NCI-H82 treated with DMSO at 0.1 percent for 48 hours (cell line): ENCODE data around the gene MCM3AP.
"Not testable (repeated sequence)": the region's sequence is repeated elsewhere in the genome, so short reads cannot be mapped to it uniquely, and the experiment has no call there.

Experiments
- DNase-seq: peaks from one replicate; lab custom pipeline; 2025; ENCODE audit not compliant: unreplicated experiment; lab: John Stamatoyannopoulos, UW

MCM3AP gene

DNA sequence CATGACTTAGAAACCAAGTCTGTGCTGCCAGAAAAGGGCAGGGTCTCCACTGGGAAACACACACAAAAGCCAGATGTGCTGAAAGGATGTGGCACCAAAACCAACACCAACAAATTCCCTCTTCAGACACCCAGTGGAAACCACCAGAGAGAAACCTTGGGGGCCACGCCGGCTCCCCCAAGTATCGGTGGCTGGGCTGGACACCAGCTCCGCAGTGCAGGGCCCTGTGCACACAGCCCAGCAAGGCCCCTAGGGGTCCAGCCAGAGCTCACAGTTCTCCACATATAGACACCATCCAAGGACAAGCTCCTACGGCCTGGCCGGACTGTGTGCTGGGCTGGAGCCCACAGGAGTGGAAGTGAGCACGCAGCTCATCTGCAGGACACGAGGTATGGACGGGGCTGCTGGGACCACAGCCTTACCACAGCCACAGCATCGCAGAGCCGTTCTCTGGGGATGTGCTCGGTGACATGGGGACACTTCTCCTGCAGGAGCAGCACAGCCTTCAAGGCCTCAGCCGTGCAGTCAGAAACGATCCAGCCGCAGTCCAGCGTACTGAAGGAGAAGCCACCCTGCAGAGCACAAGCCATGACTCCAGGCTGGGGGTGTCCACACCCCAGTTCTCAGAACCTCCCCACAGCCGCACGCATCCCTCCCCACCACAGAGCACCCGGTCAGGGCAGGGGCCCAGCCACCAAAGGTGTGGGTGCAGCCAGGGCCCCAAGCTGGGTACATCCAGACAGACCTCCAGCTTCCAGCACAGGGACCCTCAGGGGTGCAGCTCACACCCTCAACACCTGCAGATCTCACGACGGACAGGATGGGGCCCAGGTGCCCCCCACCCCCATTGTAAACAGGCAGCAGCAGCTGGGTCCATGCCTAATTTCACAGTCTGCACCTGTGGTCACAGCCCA is 78.1 kb downstream of the MCM3AP start:
- no peak for DNase-seq

DNA sequence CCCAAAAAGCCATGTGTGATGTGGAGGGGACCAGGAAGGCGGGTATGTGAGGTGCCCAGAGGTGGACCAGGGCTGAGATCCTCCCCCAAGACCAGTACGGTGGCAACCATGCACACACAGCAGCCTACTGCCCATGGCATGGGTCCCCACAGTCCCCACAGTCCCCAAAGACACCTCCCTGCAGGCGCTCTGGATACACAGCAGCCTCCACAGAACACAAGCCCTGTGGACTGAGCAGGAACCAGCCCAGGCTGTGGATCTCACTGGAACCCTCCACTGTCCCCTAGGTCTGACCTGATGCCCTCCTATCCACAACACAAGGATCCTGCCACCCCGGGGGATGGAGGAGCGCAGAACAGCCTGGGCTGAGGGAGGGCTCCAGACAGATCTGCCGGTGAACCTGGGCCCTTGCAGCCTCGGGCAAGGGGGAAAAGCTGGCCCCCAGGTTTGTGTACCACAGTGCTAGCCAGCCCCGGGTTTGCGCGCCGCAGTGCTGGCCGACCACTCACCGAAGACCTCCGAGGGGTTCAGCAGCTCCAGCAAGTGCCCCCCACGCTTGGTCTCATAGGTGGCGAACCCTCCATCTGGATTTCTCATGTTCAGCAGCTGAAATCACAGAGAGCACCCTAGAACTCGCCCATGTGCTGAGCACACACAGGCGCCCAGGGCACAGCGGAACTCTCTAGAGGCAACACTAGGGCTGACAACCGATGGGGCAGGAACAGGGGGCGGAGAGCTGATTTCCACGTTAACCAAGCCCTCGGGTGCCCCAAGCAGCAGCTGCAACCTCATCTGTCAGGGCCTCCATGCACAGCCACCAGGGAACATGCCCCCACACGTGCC is 79.0 kb downstream of the MCM3AP start:
- DNase-seq, result no peak

DNA sequence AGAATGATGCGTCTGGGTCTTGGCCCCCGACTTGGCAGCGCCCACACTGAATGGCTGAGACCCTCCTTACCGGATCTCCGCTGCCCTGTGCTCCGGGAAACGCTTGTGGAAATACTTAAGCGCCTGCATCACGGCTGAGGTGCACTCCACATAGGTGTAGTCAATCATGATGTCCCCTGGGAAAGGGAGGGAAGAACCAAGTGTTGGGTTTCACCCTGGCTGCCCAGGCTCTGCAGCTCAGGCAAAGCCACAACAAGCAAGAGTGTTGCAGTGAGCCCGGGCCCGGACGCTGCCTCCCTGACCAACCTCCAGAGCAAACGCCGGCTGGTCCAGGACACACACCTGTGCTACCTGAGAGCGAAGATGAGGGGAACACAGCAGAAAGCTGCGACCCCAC is 79.6 kb downstream of the MCM3AP start:
- no peak for DNase-seq

DNA sequence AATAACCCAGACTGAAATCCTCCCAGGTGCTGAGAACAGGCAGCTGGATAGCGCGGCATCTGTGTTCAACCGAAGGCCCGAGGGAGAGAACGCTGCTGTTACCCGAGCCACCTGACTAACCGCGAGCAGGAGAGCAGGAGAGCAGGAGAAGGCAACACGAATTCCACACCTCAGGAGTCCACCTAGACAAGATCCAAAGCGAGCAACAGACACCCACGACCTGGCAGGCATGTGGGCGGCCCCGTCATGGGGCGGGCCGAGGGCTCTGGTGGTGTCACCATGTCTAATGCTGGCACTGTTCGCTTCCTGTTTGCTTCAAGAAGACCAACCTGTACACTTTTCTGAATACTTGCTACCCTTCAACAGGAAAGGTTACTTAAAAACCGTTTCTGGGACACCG is 80.2 kb downstream of the MCM3AP start:
- DNase-seq, result no peak

DNA sequence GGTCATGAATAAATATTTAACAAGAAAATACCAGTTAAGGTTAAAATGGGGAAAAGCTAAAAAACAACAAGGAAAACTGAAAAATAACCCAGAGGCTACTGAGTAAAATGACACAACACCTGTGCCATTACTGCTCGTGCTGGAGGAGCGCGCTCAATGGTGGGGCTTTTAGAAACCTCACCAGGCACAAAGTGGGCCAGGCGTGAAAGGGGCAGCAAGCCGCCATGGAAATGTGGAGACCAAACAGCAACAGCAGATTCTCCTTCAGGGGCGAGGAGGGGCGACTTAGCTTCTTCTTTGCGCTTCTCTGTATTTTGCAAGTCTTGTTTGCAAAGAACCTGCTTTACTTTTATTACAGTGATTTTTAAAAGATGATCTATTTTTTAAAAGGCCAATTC is 82.2 kb downstream of the MCM3AP start:
- DNase-seq, result no peak

DNA sequence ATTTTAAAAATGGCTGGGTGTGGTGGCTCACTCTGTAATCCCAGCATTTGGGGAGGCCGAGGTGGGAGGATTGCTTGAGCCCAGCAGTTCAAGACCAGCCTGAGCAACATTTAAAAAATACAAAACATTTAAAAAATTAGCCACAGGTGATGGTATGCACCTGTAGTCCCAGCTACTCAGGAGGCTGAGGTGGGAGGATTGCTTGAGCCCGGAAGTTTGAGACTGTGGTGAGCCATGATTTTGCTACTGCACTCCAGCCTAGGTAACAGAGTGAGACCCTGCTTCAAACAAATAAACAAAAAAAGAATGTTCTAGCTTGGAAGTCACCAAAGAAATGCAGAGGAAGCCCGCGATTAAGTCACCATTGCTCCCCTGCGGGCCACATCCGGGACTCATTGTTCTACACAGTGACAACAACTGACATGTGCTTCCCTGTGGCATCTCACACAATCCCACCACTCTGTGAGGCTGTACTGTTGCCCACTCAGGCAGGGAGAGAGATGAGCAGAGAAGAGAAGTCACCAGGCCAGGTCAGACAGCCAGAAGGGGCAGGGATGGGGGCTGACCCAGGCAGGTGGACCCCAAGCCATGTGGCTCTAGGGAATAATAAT is 82.7 kb downstream of the MCM3AP start:
- no peak for DNase-seq

DNA sequence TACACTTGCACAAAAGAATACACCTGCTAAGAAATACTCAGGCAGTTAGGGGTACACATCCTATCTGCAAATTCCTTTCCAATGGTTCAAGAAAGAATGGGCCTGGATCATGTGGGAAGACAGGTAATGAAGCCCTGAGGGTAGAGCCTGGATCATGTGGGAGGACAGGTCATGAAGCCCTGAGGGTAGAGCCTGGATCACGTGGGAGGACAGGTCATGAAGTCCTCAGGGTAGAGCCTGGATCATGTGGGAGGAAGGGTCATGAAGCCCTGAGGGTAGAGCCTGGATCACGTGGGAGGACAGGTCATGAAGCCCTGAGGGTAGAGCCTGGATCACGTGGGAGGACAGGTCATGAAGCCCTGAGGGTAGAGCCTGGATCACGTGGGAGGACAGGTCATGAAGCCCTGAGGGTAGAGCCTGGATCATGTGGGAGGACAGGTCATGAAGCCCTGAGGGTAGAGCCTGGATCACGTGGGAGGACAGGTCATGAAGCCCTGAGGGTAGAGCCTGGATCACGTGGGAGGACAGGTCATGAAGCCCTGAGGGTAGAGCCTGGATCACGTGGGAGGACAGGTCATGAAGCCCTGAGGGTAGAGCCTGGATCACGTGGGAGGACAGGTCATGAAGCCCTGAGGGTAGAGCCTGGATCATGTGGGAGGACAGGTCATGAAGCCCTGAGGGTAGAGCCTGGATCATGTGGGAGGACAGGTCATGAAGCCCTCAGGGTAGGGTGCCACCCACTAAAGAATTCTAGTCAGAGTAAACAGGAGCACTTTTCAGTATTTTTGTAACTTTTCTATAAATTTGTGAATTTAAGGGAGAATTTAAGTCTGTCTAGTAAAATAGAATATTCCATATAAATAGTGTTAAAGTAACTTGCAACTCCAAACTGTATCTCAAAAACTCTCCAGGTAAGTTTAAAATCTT is 84.3 kb downstream of the MCM3AP start:
- not testable (repeated sequence) for DNase-seq

DNA sequence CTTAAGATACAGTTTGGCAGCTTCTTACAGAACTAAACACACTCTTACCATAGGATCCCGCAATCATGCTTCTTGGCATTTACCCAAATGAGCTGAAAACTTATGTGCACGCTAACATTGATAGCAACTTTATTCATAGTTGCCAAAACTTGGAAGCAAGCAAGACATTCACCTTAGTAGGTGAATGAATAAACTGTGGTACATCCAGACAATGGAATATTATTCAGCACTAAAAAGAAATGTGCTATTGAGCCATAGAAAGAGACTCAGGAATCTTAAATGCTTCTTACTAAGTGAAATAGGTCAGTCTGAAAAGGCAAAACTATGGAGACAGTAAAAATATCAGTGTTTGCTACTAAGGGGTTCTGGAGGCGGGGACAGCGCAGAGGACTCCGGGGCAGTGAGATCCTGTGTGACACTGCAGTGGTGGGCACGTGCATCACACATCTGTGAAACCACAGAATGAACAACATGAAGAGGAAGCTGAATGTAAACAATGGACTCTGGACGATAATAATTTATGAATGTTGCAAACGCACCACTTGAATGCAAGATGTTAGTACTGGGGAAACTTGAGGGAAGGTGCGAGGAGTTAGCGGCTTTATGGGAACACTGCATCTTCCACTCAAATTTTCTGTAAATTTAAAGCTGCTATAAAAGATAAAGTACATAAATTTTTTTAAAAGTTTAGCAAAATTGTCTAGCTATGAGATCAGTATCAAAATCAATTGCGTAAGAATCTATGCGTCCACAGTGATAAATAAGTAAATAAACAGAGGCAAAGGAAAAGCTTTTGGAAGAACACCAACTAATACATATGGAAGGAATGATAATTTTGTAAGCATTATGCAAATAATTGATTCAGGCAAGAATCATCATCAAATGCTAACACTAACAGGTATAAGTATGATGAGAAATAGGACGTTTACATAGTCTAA is 85.7 kb downstream of the MCM3AP start:
- DNase-seq, result no peak

DNA sequence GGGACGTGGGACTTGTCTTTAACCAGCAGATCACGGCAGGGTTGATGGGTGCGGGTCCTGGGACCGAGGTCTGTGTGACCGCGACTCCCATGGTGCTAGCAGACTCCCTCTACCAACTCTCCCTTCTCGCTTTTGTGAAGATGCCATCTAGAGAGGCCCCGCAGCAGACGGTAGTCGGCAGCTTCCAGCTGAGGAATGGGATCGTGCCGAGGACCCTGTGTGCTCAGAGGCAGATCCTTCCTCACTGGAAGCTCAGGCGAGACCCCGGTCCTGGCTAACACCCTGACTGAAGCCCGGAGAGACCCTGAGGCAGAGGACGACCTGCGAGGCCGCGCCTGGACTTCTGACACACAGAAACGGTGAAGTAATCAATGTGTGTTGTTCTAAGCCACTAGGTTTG is 88.7 kb downstream of the MCM3AP start:
- no peak for DNase-seq

DNA sequence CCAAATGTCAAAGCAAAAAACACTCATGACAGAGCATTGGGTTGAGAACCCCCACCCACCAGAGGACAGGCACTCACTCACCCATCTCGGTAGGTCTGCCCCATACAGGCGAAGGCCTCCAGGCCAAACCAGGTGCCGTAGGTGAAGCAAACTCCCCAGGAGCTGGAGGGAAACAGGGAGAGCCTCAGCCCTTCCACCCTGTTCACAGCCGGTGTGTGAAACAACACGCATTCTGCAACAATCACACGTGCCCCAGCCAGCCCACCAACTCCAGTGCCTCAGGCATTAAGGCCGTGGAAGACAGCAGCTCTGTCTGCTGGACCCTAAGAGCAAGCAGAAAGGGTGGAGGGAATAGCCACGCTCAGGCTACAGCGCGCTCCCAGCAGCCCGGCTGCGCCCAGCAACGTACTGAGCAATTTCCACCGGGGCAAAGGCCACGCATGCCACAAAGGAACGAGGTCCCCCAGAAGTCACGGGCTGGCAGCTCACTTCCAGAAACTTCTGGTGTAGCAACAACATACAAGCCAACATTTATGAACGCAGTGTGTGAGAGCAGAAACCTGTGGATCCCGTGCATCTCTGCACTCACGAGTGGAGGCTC is 89.7 kb downstream of the MCM3AP start:
- DNase-seq, result no peak

DNA sequence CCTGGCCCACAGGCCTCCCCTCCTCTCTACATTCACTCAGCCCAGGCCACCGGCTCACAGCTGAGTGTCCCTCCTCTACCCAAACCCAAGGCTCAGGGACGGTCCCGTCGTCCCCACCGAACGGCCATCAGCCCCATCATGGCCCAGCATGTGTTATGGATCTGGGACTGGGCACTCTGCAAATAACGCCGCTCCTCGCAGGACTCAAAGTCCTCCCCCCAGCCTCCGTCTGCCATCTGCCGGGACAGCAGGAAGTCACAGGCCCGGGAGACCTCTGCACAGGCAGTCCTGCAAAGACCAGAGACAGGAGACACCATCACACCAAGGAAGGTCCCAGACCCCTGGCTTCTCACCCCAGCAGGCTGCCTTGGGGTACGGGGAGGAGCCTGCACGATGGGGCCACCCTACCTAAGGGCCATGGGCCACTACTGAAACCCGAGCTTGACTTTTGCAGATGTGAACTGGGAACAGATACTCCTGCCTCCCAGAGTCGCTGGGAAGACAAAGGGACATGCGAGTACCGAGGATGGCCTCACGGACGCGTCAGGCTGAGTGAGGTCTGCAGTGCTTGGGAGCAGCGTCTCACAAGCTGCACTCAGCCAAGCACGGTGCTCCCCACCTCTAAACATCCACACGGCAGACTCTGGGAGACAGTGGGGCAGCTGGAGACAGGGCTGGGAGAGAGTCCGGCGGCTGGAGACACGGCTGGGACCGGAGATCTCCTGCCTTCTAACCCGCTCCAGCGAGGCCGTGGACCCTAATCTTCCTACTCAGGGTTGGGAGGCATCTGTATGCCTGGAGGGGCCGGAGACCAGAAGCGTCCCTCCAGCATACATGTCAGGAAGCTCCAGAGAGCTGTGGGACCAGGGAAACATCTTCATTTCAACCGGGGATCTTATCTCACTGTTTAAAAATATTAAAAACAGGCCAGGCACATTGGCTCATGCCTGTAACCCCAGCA is 90.8 kb downstream of the MCM3AP start:
- no peak for DNase-seq

DNA sequence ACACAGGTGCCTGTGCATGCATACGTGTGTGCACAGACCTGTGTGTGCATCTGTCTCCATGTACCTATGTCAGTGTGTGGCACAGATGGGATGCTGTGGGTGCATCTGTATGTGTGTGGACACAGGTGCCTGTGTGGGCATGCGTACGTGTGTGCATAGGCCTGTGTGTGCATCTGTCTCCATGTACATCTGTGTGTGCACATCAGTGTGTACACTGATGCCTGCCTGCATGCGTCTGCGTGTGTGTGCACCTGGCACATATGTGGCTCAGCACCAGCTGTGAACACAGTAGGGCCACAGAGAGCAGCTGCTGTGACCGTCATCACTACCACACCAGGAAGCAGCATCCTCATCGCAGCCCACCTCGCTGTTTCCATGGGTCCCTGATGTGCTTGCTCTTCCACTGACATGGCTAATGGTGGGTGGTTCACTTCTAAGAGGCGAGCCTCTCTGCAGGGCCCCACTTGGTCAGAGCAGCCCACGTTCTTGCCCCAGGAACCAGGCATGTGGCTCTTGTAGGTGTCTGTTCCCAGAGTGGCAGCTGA is 91.5 kb downstream of the MCM3AP start:
- DNase-seq, result no peak

DNA sequence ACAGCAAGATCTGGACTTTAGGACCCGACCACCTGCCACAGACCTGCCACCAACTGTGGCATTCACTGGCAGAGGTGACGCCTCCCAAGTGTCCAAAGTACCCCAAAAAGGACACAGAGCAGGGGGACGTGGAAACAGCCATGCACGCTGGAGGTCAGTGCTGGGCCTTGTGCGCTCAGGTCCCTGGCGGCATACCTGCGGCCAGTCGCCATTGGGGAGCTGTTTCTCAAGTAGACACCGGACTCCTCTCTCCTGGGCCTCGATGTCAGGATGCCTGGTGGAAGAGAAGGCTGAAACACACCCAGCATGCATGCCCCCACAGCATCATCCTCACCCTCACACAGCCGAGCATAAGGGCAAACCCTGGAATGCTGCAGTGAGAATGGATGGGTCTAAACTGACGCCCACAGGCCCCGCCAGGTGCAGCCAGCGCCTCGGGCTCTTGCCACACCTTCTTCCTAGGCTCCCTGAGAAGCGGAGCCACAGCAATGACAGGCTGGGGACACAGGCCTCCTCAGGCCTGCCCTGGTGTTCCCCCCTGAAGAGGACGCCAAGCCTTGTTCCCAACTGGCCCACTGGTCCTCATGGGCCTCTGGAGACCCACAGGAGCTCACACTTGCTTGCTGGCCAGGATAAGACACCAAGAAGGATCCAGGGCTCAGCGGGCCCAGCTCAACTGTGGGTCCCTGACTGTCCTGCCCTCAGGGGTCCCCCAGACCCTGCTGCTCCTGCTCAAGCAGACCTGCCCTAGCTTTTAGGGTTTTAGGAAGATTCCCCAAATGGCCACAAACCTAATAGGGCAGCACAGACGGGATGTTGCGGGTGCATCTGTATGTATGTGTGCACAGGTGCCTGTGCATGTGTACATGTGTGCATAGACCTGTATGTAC is 93.5 kb downstream of the MCM3AP start:
- DNase-seq, result no peak

DNA sequence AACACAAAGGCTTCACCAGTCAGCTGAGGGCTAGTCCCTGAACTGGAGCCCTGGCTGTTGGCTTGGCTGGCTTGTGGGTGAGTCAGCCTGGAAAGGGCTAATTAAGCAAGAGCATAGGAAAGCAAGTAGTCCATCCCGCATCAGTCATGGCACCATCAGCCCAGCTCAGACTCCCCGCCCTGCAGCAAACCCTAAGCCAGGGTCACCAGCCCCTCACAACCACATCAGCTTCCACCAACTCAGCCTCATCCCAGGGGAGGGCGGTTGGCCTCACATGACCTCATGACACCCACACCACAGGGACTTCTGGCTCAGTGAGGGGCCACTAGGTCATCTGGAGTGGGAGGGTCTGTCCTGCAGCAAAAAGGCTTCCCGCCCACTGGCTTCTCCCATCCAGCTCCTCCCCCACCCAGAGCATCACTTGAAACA is 94.1 kb downstream of the MCM3AP start:
- DNase-seq, result no peak

DNA sequence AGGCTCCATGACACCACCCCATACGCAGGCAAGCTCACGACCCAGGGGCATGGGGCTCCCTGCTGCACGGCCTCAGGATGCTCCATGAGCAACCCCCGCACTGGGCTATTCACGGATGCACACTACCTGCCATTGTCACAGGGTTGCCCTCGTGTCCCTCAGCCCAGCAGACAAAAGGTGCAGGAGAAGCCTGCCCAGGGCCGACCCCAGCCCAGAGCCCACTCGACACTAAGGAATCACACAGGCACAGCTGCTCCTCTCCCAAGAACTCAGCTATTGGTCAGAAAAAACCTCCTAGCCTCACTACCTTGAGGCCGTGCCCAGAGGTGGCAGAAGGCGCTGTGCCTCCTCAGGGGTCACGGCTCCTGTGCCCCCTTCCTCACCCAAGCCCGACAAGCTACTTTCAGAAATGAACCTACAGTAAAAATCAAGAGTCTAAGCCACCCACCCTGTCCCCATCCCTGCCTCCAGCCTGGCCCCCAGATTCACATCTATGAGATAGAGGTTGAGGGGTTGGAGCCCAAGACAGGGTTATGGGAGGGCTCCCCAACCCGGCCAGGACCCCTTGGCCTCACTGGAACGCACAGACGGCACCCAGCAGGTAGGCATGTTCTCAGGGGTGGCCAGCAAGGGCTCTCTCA is 94.8 kb downstream of the MCM3AP start:
- no peak for DNase-seq

DNA sequence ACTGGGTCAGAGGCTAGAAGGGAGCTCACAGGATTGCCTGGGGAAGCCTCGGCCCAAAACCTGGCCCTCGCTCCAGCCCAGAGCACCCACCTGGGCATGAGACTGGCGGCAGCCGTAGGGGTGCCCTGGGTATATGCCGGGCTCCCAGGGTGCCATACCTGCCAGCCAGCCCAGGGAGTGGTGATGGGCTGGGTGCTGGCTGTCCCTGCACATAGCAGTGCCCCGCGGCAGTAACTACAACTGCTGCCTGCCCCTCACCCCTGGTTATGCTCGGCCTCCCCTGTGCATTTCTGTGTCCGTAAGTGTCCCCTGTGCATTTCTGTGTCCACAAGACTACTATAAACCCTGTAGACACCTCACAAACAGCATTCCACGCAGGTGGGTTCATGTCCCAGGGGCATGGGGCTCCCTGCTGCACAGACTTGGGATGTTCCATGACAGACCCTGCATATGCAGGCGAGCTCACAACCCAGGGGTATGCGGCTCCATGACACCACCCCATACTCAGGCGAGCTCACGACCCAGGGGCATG is 95.4 kb downstream of the MCM3AP start:
- no peak for DNase-seq
